MCF 10A (cell line): ENCODE results near the gene FGFR2. TPM values are rescaled to one million over a fixed set of nuclear protein-coding genes. Genes with fewer than 3 reads are reported as not detected.

ENCODE experiments used
- BruUV-seq: library from RNA; stranded (reverse); fragments of 400-500 nt; replicated peaks from 2 replicates; lab custom pipeline; 2021; lab: Mats Ljungman, UMichigan
- CTCF ChIA-PET: fragments of 300-600 bp; sonication (Branson Sonifier 250); formaldehyde crosslinking; extraction: SDS; loops from one replicate; lab custom pipeline; 2021; ENCODE audit warnings: antibody characterized with exemption, inconsistent platforms; lab: Yijun Ruan, JAX
- POLR2A ChIA-PET: fragments of 300-600, 350-650 bp; sonication (Branson Sonifier 250); formaldehyde crosslinking; extraction: SDS; loops from one replicate; lab custom pipeline; 2020; ENCODE audit warnings: antibody characterized with exemption, inconsistent platforms; lab: Yijun Ruan, JAX
- DNase-seq: peaks from one replicate; pipeline ENCODE4 v3.0.0-alpha.2; 2018; ENCODE audit not compliant: unreplicated experiment
- H3K27ac Mint-ChIP-seq: one replicate; pipeline ENCODE4 v1.8.0; 2022; ENCODE audit warnings: mild to moderate bottlenecking, low read depth, mixed read lengths; ENCODE audit not compliant: unreplicated experiment
- H3K27me3 Mint-ChIP-seq: one replicate; pipeline ENCODE4 v1.8.0; 2022; ENCODE audit warnings: mixed read lengths; ENCODE audit not compliant: insufficient read depth, unreplicated experiment
- H3K36me3 Mint-ChIP-seq: one replicate; pipeline ENCODE4 v1.8.0; 2022; ENCODE audit warnings: mild to moderate bottlenecking, moderate library complexity, mixed read lengths; ENCODE audit not compliant: insufficient read depth, unreplicated experiment
- H3K4me1 Mint-ChIP-seq: one replicate; pipeline ENCODE4 v1.8.0; 2022; ENCODE audit warnings: mixed read lengths; ENCODE audit not compliant: insufficient read depth, unreplicated experiment
- H3K4me3 Mint-ChIP-seq: one replicate; pipeline ENCODE4 v1.8.0; 2022; ENCODE audit warnings: mild to moderate bottlenecking, moderate library complexity, mixed read lengths; ENCODE audit not compliant: unreplicated experiment
- H3K9me3 Mint-ChIP-seq: one replicate; pipeline ENCODE4 v1.8.0; 2022; ENCODE audit warnings: mixed read lengths; ENCODE audit not compliant: unreplicated experiment
- intact Hi-C: fragments of 100-400 bp; cut with micrococcal nuclease; formaldehyde crosslinking; loops from 2 replicates; pipeline ENCODE4 v1.14.1; 2022
- total RNA-seq: library from RNA; stranded (reverse); gene quantifications from 2 replicates; pipeline ENCODE4 v1.2.3, GENCODE V29; 2022
- TF ChIP-seq, protein P1 (sequence below): fragments of 200-600 bp; IDR thresholded peaks from one replicate; pipeline ENCODE4 v1.8.0; 2022; ENCODE audit warnings: antibody characterized with exemption, mild to moderate bottlenecking; ENCODE audit not compliant: unreplicated experiment

The FGFR2 gene
- total RNA-seq, 1 experiment from 2014 or later: 2.7 TPM

DNA sequence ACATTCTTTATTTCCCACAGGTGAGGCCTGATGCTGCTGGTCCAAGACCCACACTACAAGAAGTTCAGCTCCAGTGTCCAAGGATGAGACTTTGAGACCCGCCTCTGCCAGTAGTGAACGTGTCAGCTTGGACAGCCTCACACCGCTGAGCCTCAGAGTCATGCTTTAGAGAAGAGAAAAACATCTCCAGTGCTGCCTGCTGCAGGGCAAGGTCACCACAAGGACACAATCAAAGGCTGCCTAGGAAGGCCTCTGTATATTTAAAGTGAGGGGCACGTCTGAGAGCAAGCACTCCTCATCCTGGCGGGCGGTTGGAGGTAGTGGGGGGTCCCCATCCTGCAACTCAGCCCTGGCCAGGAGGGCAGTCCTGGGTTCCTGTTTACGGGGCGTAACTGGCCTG, 19.3 kb downstream of the FGFR2 start:
- no peaks in the 10 kb centered on the region for H3K27me3 Mint-ChIP-seq
- H3K4me1 Mint-ChIP-seq: no peaks in the 10 kb centered on the region
- DNase-seq: no peak
- no peak overlapping the region for H3K4me3 Mint-ChIP-seq
- ChIA-PET CTCF (no interaction called here), POLR2A (interaction anchor here (2.0 kb wide), 1 partner anchor 9 kb away, joined by 7 read pairs; no protein-coding TSS in a partner anchor)
- no peaks in the 10 kb centered on the region for H3K36me3 Mint-ChIP-seq
- BruUV-seq: no TSS peak
- H3K9me3 Mint-ChIP-seq: no peaks in the 10 kb centered on the region
- TF ChIP-seq, protein P1, sequence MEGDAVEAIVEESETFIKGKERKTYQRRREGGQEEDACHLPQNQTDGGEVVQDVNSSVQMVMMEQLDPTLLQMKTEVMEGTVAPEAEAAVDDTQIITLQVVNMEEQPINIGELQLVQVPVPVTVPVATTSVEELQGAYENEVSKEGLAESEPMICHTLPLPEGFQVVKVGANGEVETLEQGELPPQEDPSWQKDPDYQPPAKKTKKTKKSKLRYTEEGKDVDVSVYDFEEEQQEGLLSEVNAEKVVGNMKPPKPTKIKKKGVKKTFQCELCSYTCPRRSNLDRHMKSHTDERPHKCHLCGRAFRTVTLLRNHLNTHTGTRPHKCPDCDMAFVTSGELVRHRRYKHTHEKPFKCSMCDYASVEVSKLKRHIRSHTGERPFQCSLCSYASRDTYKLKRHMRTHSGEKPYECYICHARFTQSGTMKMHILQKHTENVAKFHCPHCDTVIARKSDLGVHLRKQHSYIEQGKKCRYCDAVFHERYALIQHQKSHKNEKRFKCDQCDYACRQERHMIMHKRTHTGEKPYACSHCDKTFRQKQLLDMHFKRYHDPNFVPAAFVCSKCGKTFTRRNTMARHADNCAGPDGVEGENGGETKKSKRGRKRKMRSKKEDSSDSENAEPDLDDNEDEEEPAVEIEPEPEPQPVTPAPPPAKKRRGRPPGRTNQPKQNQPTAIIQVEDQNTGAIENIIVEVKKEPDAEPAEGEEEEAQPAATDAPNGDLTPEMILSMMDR: no peak
- no peak overlapping the region for H3K27ac Mint-ChIP-seq
- intact Hi-C loops: no loop called here

DNA sequence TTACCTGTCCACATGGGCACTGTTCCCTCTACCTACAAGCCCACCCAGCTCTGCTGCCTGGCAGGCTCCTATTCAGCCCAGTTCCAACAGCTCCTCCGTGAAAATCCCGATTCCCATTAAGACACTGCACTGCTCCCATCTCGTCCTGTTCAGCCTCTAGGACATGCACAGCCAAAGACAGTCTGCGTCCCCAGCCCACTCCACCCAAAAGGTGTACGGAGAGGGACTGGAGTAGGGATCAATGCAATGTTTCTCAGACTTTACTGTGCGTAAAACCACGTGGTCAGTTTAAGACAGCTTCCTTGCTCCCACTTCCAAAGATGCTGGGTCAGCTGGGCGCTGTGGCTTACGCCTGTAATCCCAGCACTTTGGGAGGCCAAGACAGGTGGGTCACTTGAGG, 19.9 kb downstream of the FGFR2 start:
- H3K9me3 Mint-ChIP-seq: no peaks in the 10 kb centered on the region
- no peak for DNase-seq
- H3K4me1 Mint-ChIP-seq: no peaks in the 10 kb centered on the region
- ChIA-PET CTCF (no interaction called here), POLR2A (interaction anchor here (2.0 kb wide), 1 partner anchor 10 kb away, joined by 7 read pairs; no protein-coding TSS in a partner anchor)
- no peak overlapping the region for H3K27ac Mint-ChIP-seq
- TF ChIP-seq, protein P1: no peak
- BruUV-seq: no TSS peak
- intact Hi-C loops: no loop called here
- H3K27me3 Mint-ChIP-seq: no peaks in the 10 kb centered on the region
- H3K36me3 Mint-ChIP-seq: no peaks in the 10 kb centered on the region
- no peak overlapping the region for H3K4me3 Mint-ChIP-seq

DNA sequence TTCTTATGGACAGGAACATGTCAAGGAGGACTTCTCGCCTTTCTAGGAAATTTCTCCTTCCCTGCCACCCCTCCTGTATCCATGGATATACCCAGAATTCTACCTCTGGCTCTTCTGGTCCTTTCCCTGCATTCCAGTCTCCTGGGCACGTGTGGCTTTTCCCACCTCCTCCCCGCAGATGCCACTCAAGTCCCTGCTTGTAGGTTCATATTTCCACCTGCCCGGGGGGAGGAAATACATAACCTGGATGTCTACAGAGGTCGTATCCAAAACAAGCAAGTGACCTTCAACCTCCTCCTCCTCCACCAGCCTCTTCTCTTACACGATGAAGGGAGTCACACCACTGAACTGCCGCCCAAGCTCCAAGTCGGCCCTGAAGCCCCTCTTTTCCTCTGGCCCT, 20.7 kb downstream of the FGFR2 start:
- Mint-ChIP-seq H3K4me3 (no peak overlapping the region), H3K36me3 (no peaks in the 10 kb centered on the region), H3K27me3 (no peaks in the 10 kb centered on the region), H3K9me3 (no peaks in the 10 kb centered on the region), H3K4me1 (no peaks in the 10 kb centered on the region), H3K27ac (no peak overlapping the region)
- no TSS peak for BruUV-seq
- intact Hi-C loops: no loop called here
- ChIA-PET POLR2A (no interaction called here), CTCF (no interaction called here)
- no peak for DNase-seq
- TF ChIP-seq, protein P1: no peak

DNA sequence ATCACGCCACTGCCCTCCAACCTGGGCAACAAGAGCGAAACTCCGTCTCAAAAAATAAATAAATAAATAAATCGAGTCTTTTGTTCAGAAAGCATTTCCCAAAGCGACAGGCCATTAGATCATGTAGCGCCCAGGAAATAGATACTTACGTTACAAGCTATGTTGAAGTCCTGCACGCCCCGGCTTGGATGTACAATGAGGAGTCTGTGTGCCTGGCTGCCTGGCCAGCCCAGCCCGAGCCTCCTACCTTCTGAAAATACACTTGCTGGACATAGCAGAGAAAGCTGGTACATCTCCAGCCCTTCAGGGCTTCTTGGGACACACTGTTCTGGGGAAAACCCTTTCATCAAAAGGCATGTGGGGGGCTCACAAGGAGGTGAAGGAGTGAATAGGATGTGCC, 22.1 kb downstream of the FGFR2 start:
- Mint-ChIP-seq H3K27me3 (no peaks in the 10 kb centered on the region), H3K9me3 (no peaks in the 10 kb centered on the region), H3K4me3 (no peak overlapping the region), H3K36me3 (no peaks in the 10 kb centered on the region), H3K27ac (no peak overlapping the region), H3K4me1 (no peaks in the 10 kb centered on the region)
- ChIA-PET CTCF (interaction anchor here (0.6 kb wide), 1 partner anchor 1642 kb away, joined by 3 read pairs; no protein-coding TSS in a partner anchor), POLR2A (no interaction called here)
- DNase-seq: no peak
- intact Hi-C loops: no loop called here
- BruUV-seq: no TSS peak
- TF ChIP-seq, protein P1: no peak
